Measurements from ENCODE around the gene TUBA4A. TPM values are rescaled to one million over a fixed set of nuclear protein-coding genes. Genes with fewer than 3 reads are reported as not detected.
A peak's percentile ranks its signal among the peaks of the same experiment; 100 is the strongest.

Gene TUBA4A
- total RNA-seq, 2 donors from 2014 or later: 17.8 to 20.2 TPM

- intact Hi-C loops (cut with DNase I): no loop called here
- WGBS, 2 donors: 22 to 75% methylated on average over 3 to 15 of the region's 15 CpGs
- no peaks in the 10 kb centered on the region for H3K27me3 ChIP-seq
- H3K4me3 ChIP-seq: no peak overlapping the region
- peak; percentile 70 for ATAC-seq
- no peak overlapping the region for H3K27ac ChIP-seq
- DNase-seq: peak; percentile 87 to 93 (median 90)
- no peaks in the 10 kb centered on the region for H3K36me3 ChIP-seq (replicated peaks in 1 of 2; ENCODE audit: insufficient read depth in 1 of 2, low read depth in 2 of 2)
- H3K4me1 ChIP-seq: peaks cover 17% of the 10 kb centered on the region
- no peaks in the 10 kb centered on the region for H3K9me3 ChIP-seq
- TF ChIP-seq CTCF (IDR thresholded peaks at IDR 0.05) (peak; percentile 96 to 99 (median 97)), POLR2A (IDR thresholded peaks at IDR 0.05) (no peak)
Measured at GRCh38 chr2:219298759-219299371, 45.1 kb upstream of the TUBA4A start.

GRCh38 chr2:219297766-219298456 lies 44.2 kb upstream of the TUBA4A start:
- ATAC-seq: no peak
- WGBS, 2 donors: 64 to 66% methylated on average over 8 to 14 of the region's 14 CpGs
- H3K36me3 ChIP-seq (replicated peaks in 1 of 2; ENCODE audit: insufficient read depth in 1 of 2, low read depth in 2 of 2): no peaks in the 10 kb centered on the region

GRCh38 chr2:219296631-219297391 lies 43.1 kb upstream of the TUBA4A start:
- intact Hi-C loops (cut with DNase I): no loop called here
- no peaks in the 10 kb centered on the region for H3K9me3 ChIP-seq
- H3K4me3 ChIP-seq: no peak overlapping the region
- no peak for DNase-seq
- TF ChIP-seq CTCF (IDR thresholded peaks at IDR 0.05) (no peak), POLR2A (IDR thresholded peaks at IDR 0.05) (no peak)
- ATAC-seq: no peak
- WGBS, 2 donors: 72 to 78% methylated on average over 5 to 23 of the region's 25 CpGs
- H3K4me1 ChIP-seq: peaks cover 17% of the 10 kb centered on the region
- no peaks in the 10 kb centered on the region for H3K36me3 ChIP-seq (replicated peaks in 1 of 2; ENCODE audit: insufficient read depth in 1 of 2, low read depth in 2 of 2)
- H3K27me3 ChIP-seq: no peaks in the 10 kb centered on the region
- H3K27ac ChIP-seq: no peak overlapping the region

More at GRCh38 chr2:219297766-219298456, 44.2 kb upstream of the TUBA4A start:
- Histone ChIP-seq H3K4me3 (no peak overlapping the region), H3K9me3 (no peaks in the 10 kb centered on the region), H3K27me3 (no peaks in the 10 kb centered on the region), H3K27ac (no peak overlapping the region), H3K4me1 (peaks cover 17% of the 10 kb centered on the region)
- intact Hi-C loops (cut with DNase I): no loop called here
- no peak for DNase-seq
- TF ChIP-seq CTCF (IDR thresholded peaks at IDR 0.05): no peak
- no peak for TF ChIP-seq POLR2A (IDR thresholded peaks at IDR 0.05)

- H3K9me3 ChIP-seq: no peaks in the 10 kb centered on the region
- no peak for DNase-seq
- H3K27ac ChIP-seq: no peak overlapping the region
- no peak for ATAC-seq
- WGBS, 2 donors: 75 to 79% methylated on average over 9 to 14 of the region's 14 CpGs
- TF ChIP-seq CTCF (IDR thresholded peaks at IDR 0.05): no peak
- no peak for TF ChIP-seq POLR2A (IDR thresholded peaks at IDR 0.05)
- H3K36me3 ChIP-seq (replicated peaks in 1 of 2; ENCODE audit: insufficient read depth in 1 of 2, low read depth in 2 of 2): no peaks in the 10 kb centered on the region
- H3K27me3 ChIP-seq: no peaks in the 10 kb centered on the region
- H3K4me1 ChIP-seq: peaks cover 17% of the 10 kb centered on the region
- H3K4me3 ChIP-seq: no peak overlapping the region
- intact Hi-C loops (cut with DNase I): no loop called here
Measured at GRCh38 chr2:219296142-219296541, 42.4 kb upstream of the TUBA4A start.
